Islet of Langerhans (tissue), 1 donor: ENCODE results near the gene DBH.

ENCODE experiments used
- FAIRE-seq: peaks from one replicate; lab custom pipeline; 2011; peaks lifted over from hg19 to GRCh38; lab: Jason Lieb, UNC

The DBH gene

DNA sequence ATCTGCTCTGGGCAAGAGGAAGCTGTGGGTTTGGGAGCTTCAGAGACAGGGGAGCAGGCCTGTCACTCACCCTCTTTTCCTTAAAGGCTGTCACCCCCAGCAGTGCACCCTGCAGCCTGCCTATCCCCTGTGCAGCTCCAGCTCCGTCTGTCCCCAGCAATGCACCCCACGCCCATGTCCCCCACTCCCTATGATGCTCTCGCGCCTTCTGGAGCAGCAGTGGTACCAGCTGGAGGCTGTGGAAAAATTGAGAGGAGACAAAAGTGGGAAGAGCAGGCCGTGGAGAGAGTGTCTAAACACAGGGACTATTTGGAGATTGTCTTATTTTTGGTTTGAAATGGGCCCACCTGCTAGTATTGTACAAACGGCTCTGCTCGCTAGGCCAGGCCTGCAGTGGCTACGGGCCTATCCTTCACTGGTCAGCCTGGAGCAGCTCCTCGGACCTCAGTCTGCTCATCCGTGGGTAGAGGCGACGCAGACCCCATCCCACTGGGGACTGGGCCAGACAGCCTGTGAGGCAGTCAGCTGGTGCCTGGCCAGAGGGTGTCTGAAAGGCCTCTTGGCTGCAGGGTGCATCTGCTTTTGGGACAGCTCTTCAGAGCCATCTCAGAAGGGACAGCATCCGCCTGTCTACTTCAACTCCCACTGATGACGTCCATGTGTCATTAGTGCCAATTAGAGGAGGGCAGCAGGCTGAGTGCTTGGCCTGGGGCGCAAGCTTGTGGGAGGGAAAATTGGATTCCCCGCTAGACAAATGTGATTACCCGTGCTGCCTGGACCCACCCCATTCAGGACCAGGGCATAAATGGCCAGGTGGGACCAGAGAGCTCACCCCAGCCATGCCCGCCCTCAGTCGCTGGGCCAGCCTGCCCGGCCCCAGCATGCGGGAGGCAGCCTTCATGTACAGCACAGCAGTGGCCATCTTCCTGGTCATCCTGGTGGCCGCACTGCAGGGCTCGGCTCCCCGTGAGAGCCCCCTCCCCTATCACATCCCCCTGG is at the start of gene DBH:
TSS of gene DBH (plus strand) at position 831 of the 999 bp plus-strand sequence. CDS start at position 840, 9 bp downstream.
- FAIRE-seq: no peak

DNA sequence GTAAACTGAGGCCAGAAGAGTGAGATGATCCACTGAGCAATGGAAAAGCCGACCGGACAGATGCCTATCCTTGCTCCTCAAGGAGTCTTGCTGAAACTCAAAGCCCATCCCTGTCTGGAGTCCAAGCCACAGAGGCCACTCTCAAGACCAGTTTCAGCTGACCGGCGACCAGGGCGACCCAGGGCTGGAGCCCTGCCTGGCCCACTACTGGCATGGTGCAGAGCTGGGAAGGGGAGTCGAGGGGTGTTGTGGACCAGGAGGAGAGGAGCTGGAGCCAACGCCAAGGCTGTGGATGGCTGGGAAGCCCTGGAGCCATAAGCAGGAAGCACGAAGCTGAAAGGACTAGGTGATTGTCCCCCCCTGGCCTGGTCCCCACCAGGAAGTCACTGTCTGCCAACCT is 49.1 kb upstream of the DBH start:
- no peak for FAIRE-seq

DNA sequence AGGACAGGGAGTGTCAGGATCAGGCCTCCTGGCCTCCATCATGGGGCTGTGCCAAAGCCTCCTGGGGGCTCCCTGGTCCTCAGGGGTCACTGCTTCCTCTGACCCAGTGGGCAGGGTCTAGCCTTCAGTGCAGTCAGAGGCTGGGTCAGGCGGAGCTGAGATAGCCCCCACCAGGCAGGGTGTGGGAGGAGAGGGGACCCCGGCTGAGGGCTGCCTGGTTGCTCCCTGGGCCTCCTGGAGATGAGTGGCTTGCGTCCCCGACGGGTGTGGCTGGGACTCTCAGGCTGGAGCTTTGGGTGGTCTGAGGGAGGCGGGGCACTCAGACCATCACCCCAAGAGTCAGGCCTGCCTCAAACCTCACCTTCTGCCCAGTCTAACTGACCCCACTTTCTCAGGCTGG is 48.7 kb upstream of the DBH start:
- FAIRE-seq: no peak

DNA sequence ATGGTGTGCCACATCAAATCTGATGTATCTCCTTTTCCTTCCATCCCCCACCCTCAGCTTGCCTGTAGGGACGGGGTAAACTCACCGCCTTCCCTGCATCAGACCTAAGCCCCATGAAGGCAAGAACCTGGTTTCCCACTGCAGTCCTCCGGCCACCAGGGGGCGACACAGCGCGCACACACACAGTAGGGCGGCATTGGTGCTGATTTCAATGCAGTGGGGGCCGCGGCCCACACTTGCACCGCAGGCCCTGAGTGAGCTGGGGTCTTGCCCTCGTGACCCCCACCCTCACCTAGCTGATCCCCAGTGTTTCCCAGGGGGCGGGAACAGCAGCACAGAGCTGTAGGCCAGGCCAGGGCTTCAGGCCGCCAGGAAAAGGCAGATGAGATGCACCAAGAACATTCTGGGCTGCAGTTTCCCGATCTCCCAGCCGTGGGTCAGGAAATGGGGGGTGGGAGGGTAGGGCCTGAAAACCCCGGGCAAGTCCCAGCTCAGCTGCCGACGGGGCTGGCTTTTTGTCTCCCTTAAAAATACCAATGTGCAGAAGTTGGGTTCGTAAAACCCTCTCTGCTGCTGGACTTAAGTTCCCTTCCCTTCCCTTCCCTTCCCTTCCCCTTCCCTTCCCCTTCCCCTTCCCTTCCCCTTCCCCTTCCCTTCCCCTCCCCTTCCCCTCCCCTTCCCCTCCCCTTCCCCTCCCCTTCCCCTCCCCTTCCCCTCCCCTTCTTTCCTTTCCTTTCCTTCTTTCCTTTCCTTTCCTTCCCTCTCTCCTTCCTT is 46.5 kb upstream of the DBH start:
- no peak for FAIRE-seq

DNA sequence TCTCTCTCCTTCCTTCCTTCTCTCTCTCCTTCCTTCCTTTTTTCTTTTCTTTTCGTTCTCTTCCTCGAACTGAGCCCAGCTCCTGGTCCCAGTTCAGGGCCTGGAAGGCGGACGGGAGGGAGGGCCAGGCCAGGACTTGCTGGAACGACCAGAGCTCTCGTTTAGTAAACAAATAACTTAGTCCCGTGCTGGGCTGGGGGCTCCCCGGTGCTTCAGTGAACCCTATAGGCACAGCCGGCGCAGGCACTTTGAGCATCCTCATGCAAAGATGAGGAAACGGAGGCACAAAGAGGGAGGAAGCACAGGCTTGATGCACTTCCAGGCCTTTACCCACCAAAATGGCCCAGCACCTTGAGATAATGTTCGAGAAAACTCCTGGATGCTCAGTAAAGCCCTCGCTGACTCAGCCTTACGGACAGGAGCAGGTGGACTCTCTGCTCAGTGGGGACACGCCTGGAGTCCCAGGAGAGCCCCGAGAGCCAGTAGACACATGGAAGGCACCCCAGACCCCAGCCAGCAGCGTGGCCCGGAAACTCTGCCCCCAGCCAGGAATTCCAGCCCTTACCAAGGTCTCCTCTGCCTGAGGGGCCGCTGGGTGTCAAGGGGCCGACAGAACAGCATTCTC is 45.8 kb upstream of the DBH start:
- no peak for FAIRE-seq

DNA sequence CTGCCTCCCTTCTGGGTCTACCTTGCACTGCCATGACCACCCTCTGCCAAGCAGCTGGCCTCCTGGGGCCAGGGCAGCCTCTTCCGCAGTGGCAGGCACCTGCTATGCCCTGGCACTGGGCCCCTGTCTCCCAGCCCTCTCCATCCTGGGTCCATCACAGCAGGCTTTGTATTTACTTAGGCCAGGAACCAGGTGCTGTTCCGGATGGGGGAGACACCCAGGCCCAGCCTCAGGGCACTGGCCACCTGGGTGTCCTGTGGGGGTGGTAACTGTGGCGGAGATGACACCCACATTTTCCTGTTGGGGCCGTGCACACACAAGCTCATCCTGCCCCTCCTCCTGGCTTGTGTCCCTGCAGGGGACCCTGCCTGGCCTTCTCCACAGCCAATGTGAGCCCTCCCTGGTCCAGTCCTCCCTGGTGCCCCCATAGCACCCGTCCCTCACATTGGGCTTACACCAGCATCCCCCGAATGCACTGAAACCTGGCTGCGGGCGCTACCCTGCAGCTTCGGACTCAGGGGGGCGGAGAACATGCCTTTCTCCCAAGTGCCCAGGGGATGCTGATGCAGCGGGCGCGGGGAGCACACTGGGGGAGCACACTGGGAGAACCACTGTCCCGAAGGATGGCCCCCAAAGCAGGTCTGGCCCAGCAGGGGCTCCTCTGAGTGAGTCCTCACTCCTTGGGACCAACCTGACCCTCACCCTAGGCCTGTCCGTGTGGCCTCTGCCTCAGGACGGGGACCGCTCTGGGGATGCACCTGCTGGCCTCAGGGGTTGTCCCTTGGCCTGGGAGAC is 44.9 kb upstream of the DBH start:
- no peak for FAIRE-seq

DNA sequence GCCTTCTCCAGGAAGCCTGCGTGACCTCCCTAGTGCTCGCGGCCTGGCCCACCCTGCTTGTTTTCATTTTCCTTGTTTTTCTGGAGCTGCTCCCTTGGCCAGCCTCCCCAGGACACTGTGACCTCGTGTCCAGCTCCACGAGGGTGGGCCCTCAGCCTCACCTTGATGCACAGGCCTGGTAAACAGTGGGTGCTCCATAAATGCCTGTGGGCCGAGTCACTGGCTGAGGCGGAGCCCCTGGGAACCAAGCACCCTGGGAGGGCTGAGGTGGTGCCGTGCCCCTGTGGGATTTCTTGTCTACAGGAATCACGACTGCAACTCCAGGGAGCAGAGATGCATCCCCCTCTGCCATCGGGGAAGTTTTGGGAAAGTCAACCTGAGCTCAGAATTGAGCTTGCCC is 44.2 kb upstream of the DBH start:
- FAIRE-seq: no peak

DNA sequence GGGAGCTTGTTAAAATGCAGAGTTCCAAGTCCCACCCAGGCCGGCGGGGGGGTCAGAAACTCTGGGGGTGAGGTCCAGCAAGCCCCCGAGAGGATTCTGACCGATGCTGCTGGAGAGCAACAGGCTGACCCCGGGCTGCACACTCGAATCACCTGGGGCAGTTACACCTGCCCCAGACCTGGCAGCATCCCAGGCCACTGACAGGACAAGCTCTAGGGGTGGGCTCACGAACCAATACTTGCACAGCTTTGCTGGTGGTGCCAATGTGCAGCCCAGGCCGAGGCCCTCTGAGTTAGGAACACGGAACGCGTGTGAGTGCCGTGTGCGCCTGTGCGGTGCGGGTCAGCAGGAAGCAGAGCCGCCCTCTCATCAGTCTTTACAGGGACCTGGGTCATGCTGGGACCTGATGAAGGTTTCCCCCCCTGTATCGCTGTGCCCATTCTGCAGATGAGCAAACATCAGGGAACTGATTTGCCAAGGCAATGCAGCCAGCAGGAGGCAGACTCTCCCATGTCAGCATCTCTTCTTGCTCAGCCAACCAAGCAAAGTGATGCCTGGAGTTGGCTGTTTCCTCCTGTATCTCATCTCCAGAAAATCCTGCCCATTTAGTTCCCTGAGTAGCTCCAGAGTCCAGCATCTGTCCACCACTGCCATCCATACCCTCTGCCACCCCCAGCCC is 43.3 kb upstream of the DBH start:
- FAIRE-seq: no peak

DNA sequence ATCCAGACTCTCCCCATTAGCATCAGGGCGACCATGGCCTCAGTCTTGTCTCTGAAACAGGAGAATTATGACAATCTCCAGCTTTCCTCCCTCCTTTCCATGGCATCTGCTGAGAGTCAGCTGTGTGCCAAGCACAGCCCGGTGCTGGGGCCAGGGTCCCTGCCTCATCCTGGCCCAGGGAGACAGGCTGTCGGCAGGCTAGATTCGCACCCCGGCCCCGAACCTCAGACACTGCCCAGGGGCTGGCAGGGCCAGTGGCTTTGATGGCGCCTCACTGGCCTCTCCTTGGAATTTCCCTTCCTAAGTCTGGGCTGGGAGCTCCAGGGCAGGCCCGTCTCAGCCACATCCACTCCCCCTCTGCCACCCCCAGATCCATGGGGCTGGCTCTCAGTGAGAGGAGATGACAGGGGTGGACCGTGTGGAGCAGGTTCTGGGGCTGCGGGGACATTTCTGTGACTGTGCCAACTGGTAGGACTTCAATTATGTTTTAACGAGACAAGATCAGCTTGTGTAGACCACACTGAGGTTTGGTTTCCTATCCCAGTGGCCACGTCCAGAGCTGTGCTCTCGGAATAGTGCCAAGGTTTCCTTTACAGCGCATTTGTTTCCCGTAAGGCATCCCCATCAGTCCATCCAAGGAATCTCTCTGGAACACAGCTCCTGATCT is 42.4 kb upstream of the DBH start:
- no peak for FAIRE-seq

DNA sequence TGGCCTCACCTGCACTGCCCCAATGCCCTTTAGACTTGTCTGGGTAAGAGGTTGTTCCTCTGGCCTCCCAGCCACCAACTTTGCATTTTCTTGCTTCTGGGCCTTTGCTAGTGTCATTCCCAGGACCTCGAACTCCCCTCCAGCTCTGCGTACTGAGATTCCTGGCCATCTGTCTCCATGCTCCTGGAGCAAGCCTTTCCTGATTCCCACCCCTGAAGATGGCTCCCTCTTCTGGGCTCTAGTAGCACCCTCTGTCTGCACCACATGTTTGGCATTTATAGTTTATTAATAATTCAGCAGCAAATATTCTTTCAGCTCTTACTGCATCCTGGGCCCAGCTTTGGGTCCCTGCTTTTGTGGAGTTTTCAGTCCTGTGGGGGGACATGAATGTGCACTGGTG is 41.9 kb upstream of the DBH start:
- no peak for FAIRE-seq

DNA sequence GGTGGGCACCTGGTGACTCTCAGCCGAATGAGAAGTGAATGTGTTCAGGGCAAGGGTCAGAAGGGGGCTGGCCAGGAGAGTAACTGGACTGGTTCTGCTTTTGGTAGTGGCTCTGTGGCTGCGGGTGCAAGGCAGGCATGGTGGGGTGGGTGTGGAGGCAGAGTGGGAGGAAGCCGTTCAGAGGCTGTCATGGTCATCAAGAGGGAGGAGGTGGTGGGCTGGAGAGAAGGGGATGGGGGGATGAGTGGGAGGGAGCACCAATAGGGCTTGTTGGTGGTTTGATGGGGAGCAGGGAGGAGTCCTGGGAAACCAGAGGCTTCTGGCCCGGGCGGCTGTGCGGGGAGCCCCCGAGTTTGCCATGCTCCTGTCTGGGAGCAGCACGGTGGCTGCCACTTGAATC is 40.3 kb upstream of the DBH start:
- FAIRE-seq: no peak

DNA sequence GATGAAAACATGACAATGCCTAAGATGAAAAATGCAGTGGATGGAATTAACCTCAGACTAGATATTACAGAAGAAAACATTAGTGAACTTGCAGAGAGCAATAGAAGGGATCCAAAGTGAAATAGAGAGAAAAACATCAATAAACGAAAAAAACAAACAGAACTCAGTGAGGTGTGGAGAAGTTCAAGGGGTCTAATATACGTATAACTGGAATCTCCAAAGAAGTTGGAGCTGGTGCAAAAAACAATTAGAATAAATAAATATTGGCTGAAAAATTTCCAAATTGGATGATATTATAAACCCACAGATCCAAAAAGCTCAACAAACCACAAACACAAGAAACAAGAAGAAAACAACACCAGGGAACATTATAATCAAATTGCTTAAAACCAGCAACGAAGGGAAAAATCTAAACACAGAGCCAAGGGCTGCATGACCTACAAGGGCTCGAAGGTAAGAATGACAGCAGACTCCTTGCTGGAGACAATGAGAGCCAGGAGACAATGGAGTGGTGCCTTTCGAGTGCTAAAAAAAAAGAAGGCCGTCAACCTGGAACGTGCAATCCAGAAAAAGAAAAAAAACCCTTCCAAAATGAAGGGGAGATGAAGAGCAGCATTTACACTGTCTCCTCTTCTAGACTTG is 38.7 kb upstream of the DBH start:
- FAIRE-seq: no peak

DNA sequence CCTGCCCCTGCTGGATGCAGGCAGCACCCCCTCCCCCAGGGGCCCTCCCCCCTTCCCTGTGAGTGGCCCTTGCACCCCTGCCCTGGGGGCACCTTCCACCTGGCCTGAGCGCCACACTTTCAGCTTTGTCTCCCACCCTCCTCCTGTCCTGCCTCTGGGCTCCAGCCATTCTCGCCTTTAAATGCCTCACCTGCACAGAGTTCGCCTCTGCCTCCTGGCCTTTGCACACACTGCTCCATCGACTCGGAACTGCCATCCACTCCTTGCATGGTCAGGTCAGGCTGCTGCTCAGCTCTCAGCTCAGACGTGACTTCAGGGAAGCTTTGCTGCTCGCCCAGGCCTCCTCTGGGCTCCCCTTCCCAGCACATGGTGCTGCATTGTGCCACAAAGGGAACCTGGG is 37.2 kb upstream of the DBH start:
- no peak for FAIRE-seq

DNA sequence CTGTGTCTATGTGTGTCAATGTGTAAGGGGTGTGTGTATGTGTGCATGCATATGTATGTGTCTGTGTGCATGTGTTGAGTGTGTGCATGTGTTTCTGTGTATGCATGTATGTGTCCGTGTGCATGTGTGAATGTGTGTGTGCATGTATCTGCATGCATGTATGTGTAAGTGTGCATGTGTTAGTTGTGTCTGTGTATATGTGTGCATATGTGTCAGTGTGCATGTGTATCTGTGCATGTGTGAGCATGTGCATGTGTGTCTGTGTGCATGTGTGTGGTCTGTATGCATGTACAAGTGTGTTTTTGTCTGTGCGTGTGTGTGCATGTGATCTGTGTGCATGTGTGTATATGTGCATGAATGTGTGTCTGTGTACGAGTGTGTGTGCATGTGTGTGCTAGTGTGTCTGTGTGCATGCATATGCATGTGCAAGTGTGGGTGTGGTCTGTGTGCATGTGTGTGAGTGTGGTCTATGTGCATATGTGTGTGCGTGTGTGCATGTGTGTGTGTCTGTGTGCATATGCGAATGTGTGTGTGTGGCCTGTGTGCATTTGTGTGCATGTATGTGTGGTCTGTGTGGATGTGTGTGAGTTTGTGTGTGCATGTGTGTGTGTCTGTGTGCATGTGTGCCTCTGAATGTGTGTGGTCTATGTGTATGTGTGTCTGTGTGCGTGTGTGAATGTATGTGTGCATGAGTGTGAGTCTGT is 36.5 kb upstream of the DBH start:
- FAIRE-seq: no peak

DNA sequence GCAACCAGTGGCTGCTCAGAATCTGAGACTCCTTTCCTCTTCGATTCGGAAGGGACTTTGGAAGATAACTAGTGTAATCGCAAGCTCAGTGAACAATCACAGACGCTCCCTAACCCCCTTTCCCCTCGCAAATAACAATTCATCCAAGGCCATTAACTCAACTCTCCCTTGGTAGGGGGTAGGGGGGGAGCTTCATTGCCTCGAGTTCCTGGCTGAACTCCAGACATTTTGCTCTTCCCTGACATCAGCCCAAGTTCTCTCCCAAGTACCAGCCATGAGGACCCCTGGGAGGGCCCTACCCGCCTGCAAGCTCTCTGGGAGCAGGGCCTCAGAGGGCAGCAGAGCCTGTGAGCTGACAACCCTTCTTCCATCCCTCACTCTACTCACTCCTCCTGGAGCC is 35.4 kb upstream of the DBH start:
- FAIRE-seq: no peak

DNA sequence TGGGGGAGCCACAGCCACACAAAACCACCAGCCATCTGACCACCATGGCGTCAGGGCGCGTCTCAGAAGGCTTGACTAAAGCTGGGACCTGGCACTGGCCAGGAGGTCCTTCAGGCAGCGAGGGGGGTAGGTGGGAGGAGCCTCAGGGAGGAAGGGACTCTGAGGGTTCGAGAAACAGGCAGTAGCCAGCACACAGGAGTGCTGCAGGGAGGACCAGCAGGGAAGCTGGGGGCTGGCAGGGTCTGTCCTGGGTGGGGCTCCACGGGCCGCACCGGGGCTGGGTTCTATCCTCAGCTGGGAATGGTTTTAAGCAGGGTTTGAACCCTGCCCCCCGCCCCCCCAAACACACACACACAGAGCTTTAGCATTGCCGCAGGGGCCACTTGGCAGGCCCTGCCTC is 34.4 kb upstream of the DBH start:
- no peak for FAIRE-seq

DNA sequence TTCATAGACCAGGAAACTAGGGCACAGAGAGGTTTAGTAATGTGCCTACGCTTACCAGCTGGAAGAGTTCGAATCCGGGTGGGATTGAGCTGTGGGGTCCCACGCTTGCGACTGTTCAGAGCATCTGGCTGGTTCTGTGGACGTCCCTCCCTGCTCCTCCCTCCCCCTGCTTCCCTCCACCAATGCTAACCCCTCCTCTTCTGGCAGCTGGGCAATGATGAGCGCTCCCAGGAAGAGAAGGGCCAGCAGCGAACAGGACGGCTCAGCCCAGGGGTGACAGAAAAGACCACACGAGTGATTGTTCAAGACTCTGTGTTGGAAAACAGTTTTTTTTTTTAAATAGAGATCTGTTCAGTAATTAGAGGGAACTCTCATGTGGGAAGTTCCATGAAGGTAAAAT is 33.9 kb upstream of the DBH start:
- no peak for FAIRE-seq

DNA sequence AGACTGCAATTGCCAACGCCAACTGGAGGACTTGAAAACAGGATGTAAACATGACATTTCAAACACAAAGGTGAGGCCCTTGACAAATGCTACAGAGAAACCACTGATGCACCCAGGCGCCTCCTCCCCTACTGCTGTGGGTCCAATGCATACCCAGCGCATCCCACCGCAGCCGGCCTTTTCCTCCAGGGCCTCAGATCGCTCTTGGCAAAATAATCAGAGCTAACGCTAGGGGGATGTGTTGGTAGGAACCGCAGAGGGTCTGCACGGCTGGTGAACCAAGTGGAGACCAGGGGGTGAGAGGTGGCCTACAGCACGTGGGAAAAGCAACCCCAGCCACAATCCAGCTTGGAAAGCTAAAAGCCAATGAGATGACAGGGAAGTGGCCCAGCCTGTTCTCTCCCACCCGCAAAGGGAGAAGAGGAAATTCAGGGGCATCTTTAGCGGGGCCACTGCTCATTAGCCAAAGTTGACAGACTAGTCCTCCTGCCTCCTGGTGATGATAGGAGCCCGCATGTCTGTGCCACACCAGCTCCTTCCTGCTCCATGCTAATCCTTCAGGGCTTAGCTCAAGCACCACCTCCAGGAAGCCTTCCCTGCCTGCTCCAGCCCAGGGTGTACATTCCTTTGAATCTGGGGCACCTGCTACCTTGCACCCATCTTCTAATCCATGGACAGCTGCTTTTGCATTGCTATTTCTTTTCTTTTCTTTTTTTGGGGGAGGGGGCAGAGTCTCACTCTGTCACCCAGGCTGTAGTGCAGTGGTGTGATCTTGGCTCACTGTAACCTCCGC is 32.8 kb upstream of the DBH start:
- FAIRE-seq: no peak

DNA sequence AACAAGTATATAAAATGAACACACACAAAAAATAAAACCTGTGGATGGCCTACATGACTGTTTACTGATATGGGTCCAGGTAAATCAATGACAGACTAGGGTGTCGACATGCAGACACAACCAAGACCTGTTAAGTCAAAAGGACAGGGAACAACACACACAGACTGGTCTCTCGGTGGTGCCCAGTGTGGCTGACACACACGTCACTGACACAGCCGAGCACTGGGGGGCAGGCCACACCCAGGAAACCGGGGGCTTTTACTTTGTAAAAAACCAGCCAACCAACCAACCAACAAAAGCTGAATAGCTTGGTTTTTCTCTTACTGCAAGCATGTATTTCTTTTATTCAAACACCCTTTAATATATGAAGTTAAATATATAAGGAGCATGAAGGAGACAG is 31.9 kb upstream of the DBH start:
- FAIRE-seq: no peak
